Osteocyte (in vitro differentiated cells): ENCODE data around the gene IER3. TPM values are rescaled to one million over a fixed set of nuclear protein-coding genes. Genes with fewer than 3 reads are reported as not detected.

Experiments
- DNase-seq: peaks from one replicate; pipeline ENCODE4 v3.0.0; 2021; ENCODE audit warnings: mixed read lengths; ENCODE audit not compliant: unreplicated experiment; ENCODE audit errors: extremely low spot score
- H3K27ac Mint-ChIP-seq: one replicate; pipeline ENCODE4 v1.8.0; 2021; ENCODE audit warnings: mild to moderate bottlenecking, mixed read lengths; ENCODE audit not compliant: unreplicated experiment
- H3K27me3 Mint-ChIP-seq: one replicate; pipeline ENCODE4 v1.8.0; 2021; ENCODE audit warnings: mixed read lengths; ENCODE audit not compliant: unreplicated experiment
- H3K36me3 Mint-ChIP-seq: one replicate; pipeline ENCODE4 v1.8.0; 2021; ENCODE audit warnings: mixed read lengths; ENCODE audit not compliant: unreplicated experiment
- H3K4me1 Mint-ChIP-seq: one replicate; pipeline ENCODE4 v1.8.0; 2021; ENCODE audit warnings: mixed read lengths; ENCODE audit not compliant: unreplicated experiment
- H3K4me3 Mint-ChIP-seq: one replicate; pipeline ENCODE4 v1.8.0; 2021; ENCODE audit warnings: mild to moderate bottlenecking, moderate library complexity, mixed read lengths; ENCODE audit not compliant: unreplicated experiment
- H3K9me3 Mint-ChIP-seq: one replicate; pipeline ENCODE4 v1.8.0; 2021; ENCODE audit warnings: mixed read lengths; ENCODE audit not compliant: unreplicated experiment
- CTCF ChIP-seq: fragments of 200-600 bp; sonication (generic); IDR thresholded peaks from 2 replicates; pipeline ENCODE4 v1.5.0; 2021; ENCODE audit warnings: antibody characterized with exemption, mild to moderate bottlenecking, moderate library complexity
- long read RNA-seq: library from polyadenylated mRNA; unstranded; transcript quantifications from one replicate; pipeline ENCODE4 v2.0.0, GENCODE V29; 2021
- total RNA-seq: library from RNA; stranded (reverse); gene quantifications from 2 replicates; pipeline ENCODE4 v1.2.1, GENCODE V29; 2021

The IER3 gene, protein sequence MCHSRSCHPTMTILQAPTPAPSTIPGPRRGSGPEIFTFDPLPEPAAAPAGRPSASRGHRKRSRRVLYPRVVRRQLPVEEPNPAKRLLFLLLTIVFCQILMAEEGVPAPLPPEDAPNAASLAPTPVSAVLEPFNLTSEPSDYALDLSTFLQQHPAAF
- total RNA-seq, result 395 and 418 TPM in 2 replicates
- long read RNA-seq, transcript IER3-202 (1 exons, 1,350 nt), result minor isoform, 17 of 113 reads
- long read RNA-seq, transcript IER3-201 (2 exons, 1,244 nt), result major isoform, 96 of 113 reads
- long read RNA-seq, partial matches to known transcripts, result 0 of 113 reads
- long read RNA-seq, other reads (novel, unspliced or antisense), result 0 of 113 reads

DNA sequence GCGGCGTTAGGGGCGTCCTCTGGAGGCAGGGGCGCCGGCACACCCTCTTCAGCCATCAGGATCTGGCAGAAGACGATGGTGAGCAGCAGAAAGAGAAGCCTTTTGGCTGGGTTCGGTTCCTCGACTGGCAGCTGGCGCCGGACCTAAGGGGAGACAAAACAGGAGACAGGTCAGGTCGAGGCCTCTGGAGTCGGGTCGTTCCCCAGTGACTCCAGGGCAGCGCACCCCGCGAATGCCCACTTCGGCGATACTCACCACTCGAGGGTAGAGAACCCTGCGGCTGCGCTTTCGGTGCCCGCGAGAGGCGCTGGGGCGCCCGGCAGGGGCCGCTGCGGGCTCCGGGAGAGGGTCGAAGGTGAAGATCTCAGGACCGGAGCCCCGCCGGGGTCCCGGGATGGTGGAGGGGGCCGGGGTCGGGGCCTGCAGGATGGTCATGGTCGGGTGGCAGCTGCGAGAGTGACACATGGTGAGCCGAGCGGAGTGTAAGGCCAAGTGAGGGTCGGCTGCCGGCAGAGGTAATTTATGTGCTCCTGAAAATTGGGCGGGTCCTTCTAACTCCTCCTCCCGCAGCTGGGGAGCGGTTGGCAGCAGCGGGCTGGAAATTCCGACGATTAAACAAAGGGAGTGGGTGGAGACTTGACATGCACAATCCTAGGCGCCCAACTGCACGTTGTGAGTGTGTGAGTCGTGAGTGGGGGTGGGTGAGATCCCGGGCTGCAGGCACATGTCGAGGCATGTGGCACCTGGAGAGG is at the start of gene IER3:
Gene IER3 (minus strand): TSS at position 494 of the 752 bp plus-strand sequence. CDS start 29 bp downstream, at position 465.
- Mint-ChIP-seq H3K36me3 (peaks cover 32% of the 10 kb centered on the region), H3K9me3 (no peaks in the 10 kb centered on the region), H3K27ac (peak within 1 kb of the TSS; percentile 98), H3K4me1 (peaks cover 61% of the 10 kb centered on the region), H3K27me3 (no peaks in the 10 kb centered on the region), H3K4me3 (peak within 1 kb of the TSS; percentile 99)
- DNase-seq, result peak; percentile 97
- peak; percentile 68 for TF ChIP-seq CTCF

GRCh38 chr6:30793521-30794194 is 49.3 kb upstream of the IER3 start:
- no peaks in the 10 kb centered on the region for H3K9me3 Mint-ChIP-seq
- no peaks in the 10 kb centered on the region for H3K36me3 Mint-ChIP-seq
- no peak overlapping the region for H3K4me3 Mint-ChIP-seq
- no peak for TF ChIP-seq CTCF
- peaks cover 31% of the 10 kb centered on the region for H3K4me1 Mint-ChIP-seq
- DNase-seq, result no peak
- no peaks in the 10 kb centered on the region for H3K27me3 Mint-ChIP-seq
- H3K27ac Mint-ChIP-seq, result peak overlapping the region; percentile 97

DNA sequence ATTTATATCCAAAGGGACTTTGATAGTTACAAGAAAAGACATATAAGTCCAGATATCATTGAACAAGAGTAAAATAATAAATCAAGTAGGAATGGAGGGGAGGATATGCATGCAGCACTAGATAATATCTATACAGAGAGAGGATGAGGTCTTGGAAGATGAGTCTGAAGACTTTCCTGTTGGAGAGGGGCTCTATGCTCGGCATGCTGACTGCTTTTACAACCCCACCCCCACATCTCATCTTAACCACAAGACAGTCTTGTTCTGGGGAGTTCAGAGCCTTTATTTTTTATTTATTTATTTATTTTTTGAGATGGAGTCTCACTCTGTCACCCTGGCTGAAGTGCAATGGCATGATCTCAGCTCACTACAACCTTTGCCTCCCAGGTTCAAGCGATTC is 48.4 kb upstream of the IER3 start:
- no peaks in the 10 kb centered on the region for H3K36me3 Mint-ChIP-seq
- peaks cover 29% of the 10 kb centered on the region for H3K4me1 Mint-ChIP-seq
- peak overlapping the region; percentile 97 for H3K27ac Mint-ChIP-seq
- no peaks in the 10 kb centered on the region for H3K27me3 Mint-ChIP-seq
- no peak for TF ChIP-seq CTCF
- no peak for DNase-seq
- H3K9me3 Mint-ChIP-seq, result no peaks in the 10 kb centered on the region
- H3K4me3 Mint-ChIP-seq, result no peak overlapping the region

- no peaks in the 10 kb centered on the region for H3K27me3 Mint-ChIP-seq
- no peak for DNase-seq
- H3K4me1 Mint-ChIP-seq, result peaks cover 30% of the 10 kb centered on the region
- peak overlapping the region; percentile 42 for H3K27ac Mint-ChIP-seq
- no peak overlapping the region for H3K4me3 Mint-ChIP-seq
- TF ChIP-seq CTCF, result no peak
- no peaks in the 10 kb centered on the region for H3K9me3 Mint-ChIP-seq
- H3K36me3 Mint-ChIP-seq, result no peaks in the 10 kb centered on the region
These were observed 46.5 kb upstream of the IER3 start for GRCh38 chr6:30790724-30791383.
